ENCODE results near the gene REEP3.
"Not testable (repeated sequence)": the region's sequence is repeated elsewhere in the genome, so short reads cannot be mapped to it uniquely, and the experiment has no call there.

The REEP3 gene

GRCh38 chr10:63496561-63496960 is 24.6 kb upstream of the REEP3 start:
- DNase-seq (ENCODE audit: low read depth): no peak
- TF ChIP-seq CTCF (conservative IDR thresholded peaks at IDR 0.05; ENCODE audit: control insufficient read depth, insufficient read depth, low read depth, low read length): no peak
- H3K4me3 ChIP-seq (ENCODE audit: control insufficient read depth, low read depth, low read length): no peak overlapping the region

GRCh38 chr10:63497321-63497720 is 23.9 kb upstream of the REEP3 start:
- H3K4me3 ChIP-seq (ENCODE audit: control insufficient read depth, low read depth, low read length): no peak overlapping the region
- DNase-seq (ENCODE audit: low read depth): no peak
- no peak for TF ChIP-seq CTCF (conservative IDR thresholded peaks at IDR 0.05; ENCODE audit: control insufficient read depth, insufficient read depth, low read depth, low read length)

GRCh38 chr10:63498665-63499064 is 22.5 kb upstream of the REEP3 start:
- TF ChIP-seq CTCF (conservative IDR thresholded peaks at IDR 0.05; ENCODE audit: control insufficient read depth, insufficient read depth, low read depth, low read length): no peak
- DNase-seq (ENCODE audit: low read depth): no peak
- H3K4me3 ChIP-seq (ENCODE audit: control insufficient read depth, low read depth, low read length): no peak overlapping the region

GRCh38 chr10:63500551-63500950 is 20.6 kb upstream of the REEP3 start:
- DNase-seq (ENCODE audit: low read depth); H3K4me3 ChIP-seq (ENCODE audit: control insufficient read depth, low read depth, low read length): not testable (repeated sequence)

- H3K4me3 ChIP-seq (ENCODE audit: control insufficient read depth, low read depth, low read length): no peak overlapping the region
- no peak for TF ChIP-seq CTCF (conservative IDR thresholded peaks at IDR 0.05; ENCODE audit: control insufficient read depth, insufficient read depth, low read depth, low read length)
These were observed 19.2 kb upstream of the REEP3 start for GRCh38 chr10:63501954-63502353.

GRCh38 chr10:63502832-63503231 is 18.4 kb upstream of the REEP3 start:
- no peak overlapping the region for H3K4me3 ChIP-seq (ENCODE audit: control insufficient read depth, low read depth, low read length)
- no peak for DNase-seq (ENCODE audit: low read depth)
- no peak for TF ChIP-seq CTCF (conservative IDR thresholded peaks at IDR 0.05; ENCODE audit: control insufficient read depth, insufficient read depth, low read depth, low read length)

More at GRCh38 chr10:63501954-63502353, 19.2 kb upstream of the REEP3 start:
- DNase-seq (ENCODE audit: low read depth): no peak

- TF ChIP-seq CTCF (conservative IDR thresholded peaks at IDR 0.05; ENCODE audit: control insufficient read depth, insufficient read depth, low read depth, low read length): no peak
- no peak overlapping the region for H3K4me3 ChIP-seq (ENCODE audit: control insufficient read depth, low read depth, low read length)
- DNase-seq (ENCODE audit: low read depth): no peak
These were observed 17.8 kb upstream of the REEP3 start for GRCh38 chr10:63503395-63503794.
